Renal cortex interstitium (tissue), 11 donors: ENCODE measurements around the gene LCN15. TPM values are rescaled to one million over a fixed set of nuclear protein-coding genes. Genes with fewer than 3 reads are reported as not detected.
A peak's percentile ranks its signal among the peaks of the same experiment; 100 is the strongest.

Source experiments
- DNase-seq, 11 donors: peaks; one replicate each; pipeline ENCODE4 v3.0.0-alpha.2; 2013; ENCODE audit warnings: low read depth in 9 of 11, low spot score in 4 of 11; ENCODE audit errors: extremely low read depth in 1 of 11
- polyA plus RNA-seq, 3 donors: library from polyadenylated mRNA; unstranded; fragments of 120-200 nt; gene quantifications; one replicate each; pipeline ENCODE4 v1.2.1, GENCODE V29; 2013; ENCODE audit not compliant: insufficient read length in 3 of 3

LCN15 gene
- polyA plus RNA-seq, 3 donors = 0.06 to 0.16 TPM; not detected in 1

DNA sequence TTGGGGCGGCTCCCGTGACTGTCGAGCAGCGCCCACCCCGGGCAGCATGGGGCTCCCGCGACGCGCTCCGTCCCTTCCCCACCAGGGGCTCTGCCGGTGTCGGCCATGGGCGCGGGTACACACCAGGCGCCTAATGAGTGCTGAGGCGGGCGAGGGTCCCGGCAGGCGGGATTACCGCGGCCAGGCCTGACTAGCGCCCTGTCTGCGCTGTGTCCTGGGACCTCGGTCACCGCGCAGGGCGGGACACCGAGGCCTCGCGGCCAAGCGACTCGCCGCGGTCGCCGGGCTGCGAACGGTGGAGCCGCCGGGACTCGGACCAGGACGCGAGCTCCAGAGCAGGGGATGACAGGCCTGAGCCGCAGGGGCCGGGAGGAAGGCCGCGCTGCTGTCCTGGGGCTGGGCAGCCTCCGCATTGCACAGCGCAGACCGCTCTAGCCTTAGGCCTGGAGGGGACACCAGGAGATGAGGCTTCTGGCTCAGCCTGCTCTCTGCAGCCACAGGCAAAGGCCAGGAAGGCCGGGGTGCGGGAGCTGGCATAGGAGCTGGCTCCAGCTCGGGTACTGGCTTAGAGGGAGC lies 35.7 kb downstream of the LCN15 start:
- DNase-seq = no peak

- peak; percentile 55 to 85 (median 79) for DNase-seq
Measured at GRCh38 chr9:136728080-136728547, 36.2 kb downstream of the LCN15 start.

DNA sequence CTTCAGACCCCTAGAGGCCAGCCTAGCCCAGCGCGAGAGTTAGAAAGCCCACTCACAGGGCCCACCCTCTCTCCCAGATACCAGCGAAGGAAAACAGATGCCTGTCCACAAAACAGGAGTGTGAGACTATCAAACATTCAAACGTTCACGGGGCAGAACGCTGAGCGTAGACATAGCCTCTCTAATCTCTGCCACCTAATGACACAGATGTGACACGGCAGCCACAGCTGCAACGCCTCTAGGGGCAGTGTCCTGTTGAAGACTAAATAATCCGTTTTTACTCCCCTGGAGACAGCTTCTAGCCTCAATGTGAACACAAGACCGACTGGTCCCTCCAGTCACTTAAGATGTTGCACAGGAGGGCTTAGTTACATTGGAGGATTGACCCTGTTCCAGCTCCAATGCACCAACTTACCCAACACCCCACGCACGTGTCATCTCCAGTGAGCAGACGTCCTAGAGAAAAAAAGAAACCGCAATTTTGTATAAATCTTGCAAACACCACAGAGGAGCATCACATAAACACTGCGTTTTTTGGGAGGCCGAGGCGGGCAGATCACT lies 37.6 kb downstream of the LCN15 start:
- DNase-seq = no peak

- no peak for DNase-seq
Measured at GRCh38 chr9:136726118-136726517, 38.2 kb downstream of the LCN15 start.

DNA sequence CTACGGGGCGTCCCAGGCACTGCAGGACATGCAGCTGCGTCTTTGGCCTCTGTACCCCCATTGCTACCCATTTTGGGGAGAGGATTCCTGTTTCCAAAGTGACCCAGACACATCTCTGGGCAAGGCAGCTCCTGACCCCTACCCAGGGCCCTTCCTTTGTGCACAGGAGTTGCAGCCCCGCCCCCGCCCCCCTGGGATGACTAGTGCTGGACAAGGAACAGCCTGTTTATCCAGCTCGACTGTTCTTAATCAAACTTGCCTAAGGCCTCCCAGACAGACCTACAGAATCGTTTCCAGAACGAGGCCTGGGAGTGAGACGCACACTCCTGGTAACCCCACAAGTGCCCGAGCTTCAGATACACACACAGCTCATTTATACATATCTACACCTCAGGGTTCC lies 38.7 kb downstream of the LCN15 start:
- DNase-seq = no peak

DNA sequence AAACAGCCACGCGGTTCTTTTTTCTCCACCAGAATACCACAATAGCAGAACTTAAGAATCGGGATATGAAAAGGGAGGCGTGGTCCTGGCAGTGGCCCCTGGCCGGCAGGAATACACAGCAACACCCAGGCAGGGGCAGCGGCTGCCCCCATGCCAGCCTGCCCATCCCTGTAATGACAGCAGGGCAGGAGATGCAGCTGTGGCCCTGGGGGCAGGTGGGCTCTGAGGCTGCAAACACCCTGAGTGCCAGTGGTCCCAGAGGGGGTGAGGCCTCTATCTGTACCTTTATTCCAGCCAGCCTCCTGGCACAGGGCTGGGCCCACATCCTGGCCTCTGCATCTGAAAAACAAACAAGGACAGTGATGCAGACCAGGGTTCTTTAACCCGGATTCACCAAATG lies 39.5 kb downstream of the LCN15 start:
- no peak for DNase-seq

- DNase-seq = no peak
Measured at GRCh38 chr9:136723989-136724388, 40.3 kb downstream of the LCN15 start.

DNA sequence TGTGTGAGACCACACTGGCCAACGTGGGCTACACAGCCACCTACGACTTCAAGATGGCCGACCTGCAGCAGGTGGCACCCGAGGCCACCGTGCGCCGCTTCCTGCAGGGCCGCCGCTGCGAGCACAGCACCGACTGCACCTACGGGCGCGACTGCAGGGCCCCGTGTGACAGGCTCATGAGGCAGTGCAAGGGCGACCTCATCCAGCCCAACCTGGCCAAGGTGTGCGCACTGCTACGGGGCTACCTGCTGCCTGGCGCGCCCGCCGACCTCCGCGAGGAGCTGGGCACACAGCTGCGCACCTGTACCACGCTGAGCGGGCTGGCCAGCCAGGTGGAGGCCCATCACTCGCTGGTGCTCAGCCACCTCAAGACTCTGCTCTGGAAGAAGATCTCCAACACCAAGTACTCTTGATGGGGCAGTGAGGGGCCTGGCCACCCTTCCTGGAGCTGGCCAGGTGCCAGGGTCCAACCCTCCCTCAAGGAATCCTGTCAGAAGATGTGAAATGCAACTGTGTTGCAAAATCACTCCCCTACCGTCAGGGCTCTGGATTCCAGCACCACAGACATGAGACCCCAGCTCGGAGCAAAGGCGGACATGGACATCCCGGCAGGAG lies 40.8 kb downstream of the LCN15 start:
- DNase-seq = no peak

- DNase-seq = no peak
Measured at GRCh38 chr9:136722969-136723356, 41.4 kb downstream of the LCN15 start.

DNA sequence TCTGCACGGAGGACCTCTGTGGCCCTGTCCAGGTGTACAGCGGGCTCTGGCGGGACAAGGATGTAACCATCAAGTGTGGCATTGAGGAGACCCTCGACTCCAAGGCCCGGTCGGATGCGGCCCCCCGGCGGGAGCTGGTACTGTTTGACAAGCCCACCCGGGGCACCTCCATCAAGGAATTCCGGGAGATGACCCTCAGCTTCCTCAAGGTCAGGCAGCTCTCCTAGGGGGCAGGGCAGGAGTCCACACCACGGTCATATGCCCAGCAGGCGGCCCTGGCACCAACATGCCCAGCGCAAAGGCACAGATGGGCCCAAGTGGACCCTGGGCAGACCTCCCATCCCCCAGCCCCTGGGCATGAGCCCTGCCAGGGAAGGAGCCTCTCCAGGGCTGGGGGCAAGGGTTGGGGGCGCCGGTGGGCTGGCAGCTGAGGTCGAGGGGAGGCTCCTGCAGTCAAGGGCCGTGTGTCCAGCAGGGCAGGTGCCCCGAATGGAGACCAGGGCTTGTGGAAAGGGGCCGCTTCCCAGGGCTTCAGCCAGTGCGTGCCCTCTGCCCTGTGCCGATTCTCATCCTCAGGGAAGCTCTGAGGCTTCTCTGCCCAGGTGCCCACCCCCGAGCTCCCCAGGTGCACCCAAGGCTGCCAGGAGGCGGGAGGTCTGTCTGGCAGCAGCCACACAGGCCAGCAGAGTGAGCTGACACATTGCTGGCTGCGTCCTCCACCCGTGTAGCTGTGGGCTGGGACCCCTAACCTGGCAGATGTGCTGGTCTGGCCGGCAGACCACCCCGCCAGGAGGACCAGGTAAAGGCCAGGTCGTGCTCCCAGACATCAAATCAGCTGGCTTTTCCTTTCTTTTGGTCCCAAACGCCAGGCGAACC lies 42.0 kb downstream of the LCN15 start:
- no peak for DNase-seq

- DNase-seq = no peak
Measured at GRCh38 chr9:136721339-136722092, 42.8 kb downstream of the LCN15 start.

- DNase-seq = no peak
Measured at GRCh38 chr9:136720898-136721338, 43.4 kb downstream of the LCN15 start.

DNA sequence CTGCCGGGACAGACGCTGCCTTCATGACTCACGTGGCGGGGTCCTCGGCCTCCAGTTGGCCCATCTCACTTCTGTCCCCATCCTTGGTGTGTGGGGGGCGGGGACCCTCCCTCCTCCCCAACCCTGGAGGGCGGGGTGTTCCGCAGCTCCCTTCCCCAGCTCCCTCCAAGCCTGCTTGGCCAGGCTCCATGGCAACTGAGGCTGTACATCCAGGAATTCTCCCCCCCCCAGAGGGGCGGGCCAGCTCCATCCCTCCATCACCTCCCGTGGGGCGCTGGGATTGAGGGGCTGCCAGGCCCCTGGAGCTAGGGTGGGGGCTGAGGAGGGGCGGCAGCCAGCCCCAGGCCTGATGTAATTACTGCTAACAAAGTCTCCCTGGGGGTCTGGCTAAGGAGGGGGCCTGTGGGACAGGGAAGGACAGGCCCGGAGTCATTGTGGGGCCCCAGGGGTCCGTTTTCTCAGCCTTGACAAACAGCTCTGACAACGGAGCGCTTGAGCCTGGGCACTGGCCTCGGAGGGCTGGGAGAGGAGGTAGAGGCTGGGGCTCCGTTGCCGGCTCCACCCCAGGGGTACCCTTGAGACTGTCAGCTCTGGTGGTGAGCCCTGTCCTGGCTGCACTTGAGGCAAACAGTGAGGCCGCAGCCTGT lies 43.9 kb downstream of the LCN15 start:
- no peak for DNase-seq

- DNase-seq = no peak
Measured at GRCh38 chr9:136719195-136719880, 45.0 kb downstream of the LCN15 start.

GRCh38 chr9:136718345-136719194 lies 45.7 kb downstream of the LCN15 start:
- no peak for DNase-seq

DNA sequence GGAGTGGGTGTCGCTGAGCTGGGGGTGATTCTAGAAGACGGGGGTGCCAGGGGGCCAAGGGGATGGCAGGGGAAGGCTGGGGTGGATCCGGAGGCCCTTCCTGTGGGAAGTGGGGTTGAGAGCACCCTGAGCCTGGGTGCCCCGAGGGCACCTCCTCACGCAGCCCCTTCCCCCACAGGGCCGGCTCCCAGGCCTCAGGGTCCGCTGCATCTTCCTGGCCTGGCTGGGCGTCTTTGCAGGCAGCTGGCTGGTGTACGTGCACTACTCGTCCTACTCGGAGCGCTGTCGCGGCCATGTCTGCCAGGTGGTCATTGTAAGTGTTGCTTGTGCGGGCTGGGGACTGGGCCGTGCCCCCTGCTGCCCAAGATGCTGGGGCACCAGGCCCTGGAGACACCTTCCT lies 46.9 kb downstream of the LCN15 start:
- no peak for DNase-seq

DNA sequence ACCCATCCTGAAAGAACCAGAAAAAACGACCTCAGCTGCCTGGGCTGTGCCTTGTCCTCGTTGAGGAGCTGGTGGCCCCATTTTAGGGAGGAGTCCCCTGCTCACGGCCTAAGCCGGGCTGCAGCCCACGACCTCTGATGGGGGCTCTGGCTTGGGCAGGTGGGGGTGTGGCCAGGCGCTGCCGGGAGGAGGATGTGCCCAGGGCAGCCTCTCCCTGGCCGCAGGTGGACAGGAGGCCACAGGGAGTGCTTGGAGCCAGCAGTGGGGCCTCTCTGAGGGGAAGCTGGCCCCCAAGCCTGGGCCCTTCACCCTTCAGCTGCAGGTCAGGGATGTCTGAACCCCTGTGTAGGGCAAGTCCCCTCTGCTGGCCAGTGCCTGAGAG lies 49.4 kb downstream of the LCN15 start:
- no peak for DNase-seq
